ENCODE results near the gene EPSTI1. TPM values are rescaled to one million over a fixed set of nuclear protein-coding genes. Genes with fewer than 3 reads are reported as not detected.

Gene EPSTI1, protein sequence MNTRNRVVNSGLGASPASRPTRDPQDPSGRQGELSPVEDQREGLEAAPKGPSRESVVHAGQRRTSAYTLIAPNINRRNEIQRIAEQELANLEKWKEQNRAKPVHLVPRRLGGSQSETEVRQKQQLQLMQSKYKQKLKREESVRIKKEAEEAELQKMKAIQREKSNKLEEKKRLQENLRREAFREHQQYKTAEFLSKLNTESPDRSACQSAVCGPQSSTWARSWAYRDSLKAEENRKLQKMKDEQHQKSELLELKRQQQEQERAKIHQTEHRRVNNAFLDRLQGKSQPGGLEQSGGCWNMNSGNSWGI
- 2.3 and 11.4 TPM in 2 replicates for total RNA-seq

DNA sequence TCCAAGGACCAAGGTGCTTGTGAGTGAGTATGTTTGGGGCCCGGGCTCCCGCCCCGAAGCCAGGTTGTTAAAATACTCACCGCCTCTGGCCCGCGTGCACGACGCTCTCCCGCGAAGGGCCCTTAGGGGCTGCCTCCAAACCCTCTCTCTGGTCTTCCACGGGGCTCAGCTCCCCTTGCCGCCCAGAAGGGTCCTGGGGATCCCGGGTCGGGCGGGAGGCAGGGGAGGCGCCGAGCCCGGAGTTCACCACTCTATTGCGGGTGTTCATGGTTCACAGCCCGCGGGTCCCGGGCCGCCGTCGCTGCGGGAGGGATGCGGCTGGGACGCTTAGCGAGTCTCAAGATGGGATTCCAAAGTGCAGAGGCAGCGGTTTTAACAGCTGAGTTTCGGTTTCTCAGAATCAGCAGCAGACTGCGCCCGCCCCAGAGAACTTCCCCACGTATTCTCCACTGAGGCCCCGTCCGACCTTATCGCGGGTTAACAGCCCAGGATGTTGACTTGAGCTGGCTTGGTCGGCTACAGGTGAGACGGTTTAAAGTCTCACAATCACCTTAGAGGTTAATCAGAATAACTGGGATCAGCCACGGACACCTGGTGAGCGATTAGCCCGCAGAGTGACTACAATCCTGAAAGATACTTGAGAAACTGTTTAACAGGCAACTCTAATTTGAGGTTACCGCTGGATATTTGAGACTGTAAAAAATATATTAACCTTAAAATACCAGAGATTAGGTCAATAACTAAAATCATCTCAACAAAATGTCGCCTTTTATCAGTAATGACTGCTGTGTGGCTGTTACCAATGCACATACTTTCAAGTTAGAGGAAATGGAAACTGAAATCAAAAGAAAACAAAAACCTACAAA lies at the start of gene EPSTI1:
TSS of gene EPSTI1 (minus strand) at position 344 of the 866 bp plus-strand sequence. CDS start at position 268, 76 bp downstream.

DNA sequence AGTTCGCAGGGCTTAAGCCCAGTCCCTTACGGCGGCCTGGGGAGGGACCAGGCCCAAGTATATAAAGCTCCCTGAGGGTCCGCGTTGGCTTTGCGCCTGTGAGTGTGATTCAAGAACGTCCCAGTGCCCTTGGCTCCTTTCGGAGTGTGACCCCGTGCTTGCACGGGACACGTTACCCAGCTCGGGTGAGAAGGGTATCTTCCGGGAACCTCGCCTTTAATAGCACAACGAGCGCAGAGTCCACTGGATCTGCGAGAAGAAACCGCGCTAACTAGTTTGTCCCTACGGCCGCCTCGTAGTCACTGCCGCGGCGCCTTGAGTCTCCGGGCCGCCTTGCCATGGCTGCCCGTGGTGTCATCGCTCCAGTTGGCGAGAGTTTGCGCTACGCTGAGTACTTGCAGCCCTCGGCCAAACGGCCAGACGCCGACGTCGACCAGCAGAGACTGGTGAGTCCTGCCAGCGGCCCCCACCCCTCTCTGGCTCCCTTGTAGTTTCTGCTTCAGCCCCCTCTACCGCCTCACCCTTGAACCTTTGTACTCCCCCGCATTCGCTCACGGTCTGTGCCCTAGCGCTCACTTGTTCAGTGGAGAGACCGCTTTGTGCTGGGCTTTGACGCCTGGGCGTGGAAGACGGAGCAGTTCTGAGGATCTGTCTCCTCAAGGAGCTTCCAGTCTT lies 31.4 kb upstream of the EPSTI1 start, which contains the start of gene DNAJC15:
TSS of gene DNAJC15 (plus strand) at position 298 of the 675 bp plus-strand sequence. CDS start at position 339, 41 bp downstream.

Other genes with a start within 250 kb of the EPSTI1 start
- gene FAM216B, start 210.7 kb downstream of the EPSTI1 start, total RNA-seq, result 0.16 TPM in 1 of 2 replicates, not detected in the other
- 11.3 and 23.5 TPM in 2 replicates for gene DNAJC15, start 31.3 kb upstream of the EPSTI1 start, total RNA-seq

Measured in epithelial cell of alveolus of lung (primary cell).